Measurements from ENCODE around the gene PRKG2.

- no peak for TF ChIP-seq CTCF (IDR thresholded peaks at IDR 0.05)
- TF ChIP-seq POLR2A (IDR thresholded peaks at IDR 0.05), result no peak
These were observed 19.5 kb downstream of the PRKG2 start for GRCh38 chr4:81195475-81195874.

Measured in transverse colon (tissue), 3 donors.